HG02884 (cell line): ENCODE measurements around the gene NPAS3.

Experiments used
- ATAC-seq: cut with Tn5 transposase; IDR thresholded peaks from one replicate; pipeline ENCODE4 v1.9.1; 2021; ENCODE audit warnings: mild to moderate bottlenecking, moderate library complexity; ENCODE audit not compliant: unreplicated experiment

Gene NPAS3

GRCh38 chr14:33730156-33730555 is 791.5 kb downstream of the NPAS3 start:
- no peak for ATAC-seq

GRCh38 chr14:33732175-33732574 is 793.5 kb downstream of the NPAS3 start:
- no peak for ATAC-seq

GRCh38 chr14:33733310-33733709 is 794.6 kb downstream of the NPAS3 start:
- no peak for ATAC-seq

- ATAC-seq = no peak
Measured at GRCh38 chr14:33733721-33734120, 795.0 kb downstream of the NPAS3 start.

GRCh38 chr14:33734387-33734786 is 795.7 kb downstream of the NPAS3 start:
- no peak for ATAC-seq

GRCh38 chr14:33736299-33736825 is 797.7 kb downstream of the NPAS3 start:
- no peak for ATAC-seq

GRCh38 chr14:33736979-33737378 is 798.3 kb downstream of the NPAS3 start:
- no peak for ATAC-seq

- no peak for ATAC-seq
Measured at GRCh38 chr14:33737446-33737845, 798.8 kb downstream of the NPAS3 start.

- ATAC-seq = no peak
Measured at GRCh38 chr14:33738029-33738428, 799.4 kb downstream of the NPAS3 start.

GRCh38 chr14:33738491-33738890 is 799.8 kb downstream of the NPAS3 start:
- no peak for ATAC-seq

GRCh38 chr14:33740531-33740930 is 801.9 kb downstream of the NPAS3 start:
- ATAC-seq = no peak

GRCh38 chr14:33742166-33742565 is 803.5 kb downstream of the NPAS3 start:
- ATAC-seq = no peak

GRCh38 chr14:33745163-33745562 is 806.5 kb downstream of the NPAS3 start:
- no peak for ATAC-seq

- ATAC-seq = no peak
Measured at GRCh38 chr14:33747749-33748148, 809.1 kb downstream of the NPAS3 start.

GRCh38 chr14:33754261-33754660 is 815.6 kb downstream of the NPAS3 start:
- no peak for ATAC-seq

GRCh38 chr14:33755358-33755757 is 816.7 kb downstream of the NPAS3 start:
- no peak for ATAC-seq

GRCh38 chr14:33756833-33757232 is 818.2 kb downstream of the NPAS3 start:
- no peak for ATAC-seq

GRCh38 chr14:33758547-33758946 is 819.9 kb downstream of the NPAS3 start:
- no peak for ATAC-seq

- no peak for ATAC-seq
Measured at GRCh38 chr14:33762161-33762851, 823.6 kb downstream of the NPAS3 start.

GRCh38 chr14:33764876-33765650 is 826.4 kb downstream of the NPAS3 start:
- ATAC-seq = no peak

- ATAC-seq = no peak
Measured at GRCh38 chr14:33767586-33768457, 829.1 kb downstream of the NPAS3 start.
